Osteocyte (in vitro differentiated cells): Measurements from ENCODE around the gene TRMT10C. TPM values are rescaled to one million over a fixed set of nuclear protein-coding genes. Genes with fewer than 3 reads are reported as not detected.
"Not testable (repeated sequence)": the region's sequence is repeated elsewhere in the genome, so short reads cannot be mapped to it uniquely, and the experiment has no call there.

Experiments used
- DNase-seq: peaks from one replicate; pipeline ENCODE4 v3.0.0; 2021; ENCODE audit warnings: mixed read lengths; ENCODE audit not compliant: unreplicated experiment; ENCODE audit errors: extremely low spot score
- H3K27ac Mint-ChIP-seq: one replicate; pipeline ENCODE4 v1.8.0; 2021; ENCODE audit warnings: mild to moderate bottlenecking, mixed read lengths; ENCODE audit not compliant: unreplicated experiment
- H3K27me3 Mint-ChIP-seq: one replicate; pipeline ENCODE4 v1.8.0; 2021; ENCODE audit warnings: mixed read lengths; ENCODE audit not compliant: unreplicated experiment
- H3K36me3 Mint-ChIP-seq: one replicate; pipeline ENCODE4 v1.8.0; 2021; ENCODE audit warnings: mixed read lengths; ENCODE audit not compliant: unreplicated experiment
- H3K4me1 Mint-ChIP-seq: one replicate; pipeline ENCODE4 v1.8.0; 2021; ENCODE audit warnings: mixed read lengths; ENCODE audit not compliant: unreplicated experiment
- H3K4me3 Mint-ChIP-seq: one replicate; pipeline ENCODE4 v1.8.0; 2021; ENCODE audit warnings: mild to moderate bottlenecking, moderate library complexity, mixed read lengths; ENCODE audit not compliant: unreplicated experiment
- H3K9me3 Mint-ChIP-seq: one replicate; pipeline ENCODE4 v1.8.0; 2021; ENCODE audit warnings: mixed read lengths; ENCODE audit not compliant: unreplicated experiment
- CTCF ChIP-seq: fragments of 200-600 bp; sonication (generic); IDR thresholded peaks from 2 replicates; pipeline ENCODE4 v1.5.0; 2021; ENCODE audit warnings: antibody characterized with exemption, mild to moderate bottlenecking, moderate library complexity
- total RNA-seq: library from RNA; stranded (reverse); gene quantifications from 2 replicates; pipeline ENCODE4 v1.2.1, GENCODE V29; 2021

The TRMT10C gene
- total RNA-seq, 1 donor from 2014 or later = 19.7 TPM

- Mint-ChIP-seq H3K4me3 (no peak overlapping the region), H3K27me3 (no peaks in the 10 kb centered on the region), H3K27ac (no peak overlapping the region), H3K9me3 (no peaks in the 10 kb centered on the region), H3K4me1 (peaks cover 38% of the 10 kb centered on the region), H3K36me3 (peaks cover 15% of the 10 kb centered on the region)
- DNase-seq = no peak
- TF ChIP-seq CTCF = no peak
Observed at GRCh38 chr3:101577286-101577685, 15.6 kb downstream of the TRMT10C start.

- DNase-seq = no peak
- H3K27ac Mint-ChIP-seq = no peak overlapping the region
- no peaks in the 10 kb centered on the region for H3K9me3 Mint-ChIP-seq
- H3K36me3 Mint-ChIP-seq = peaks cover 57% of the 10 kb centered on the region
- H3K4me1 Mint-ChIP-seq = no peaks in the 10 kb centered on the region
- H3K4me3 Mint-ChIP-seq = no peak overlapping the region
- TF ChIP-seq CTCF = no peak
- H3K27me3 Mint-ChIP-seq = no peaks in the 10 kb centered on the region
Observed at GRCh38 chr3:101588616-101589015, 26.9 kb downstream of the TRMT10C start.

GRCh38 chr3:101591071-101591470, 29.4 kb downstream of the TRMT10C start:
- H3K27ac Mint-ChIP-seq = no peak overlapping the region
- H3K9me3 Mint-ChIP-seq = no peaks in the 10 kb centered on the region
- DNase-seq = no peak
- TF ChIP-seq CTCF = no peak
- H3K27me3 Mint-ChIP-seq = no peaks in the 10 kb centered on the region
- H3K36me3 Mint-ChIP-seq = peaks cover 54% of the 10 kb centered on the region
- H3K4me1 Mint-ChIP-seq = no peaks in the 10 kb centered on the region
- no peak overlapping the region for H3K4me3 Mint-ChIP-seq

- Mint-ChIP-seq H3K36me3 (peaks cover 8% of the 10 kb centered on the region), H3K9me3 (peaks cover 4% of the 10 kb centered on the region), H3K4me3 (no peak overlapping the region), H3K4me1 (no peaks in the 10 kb centered on the region), H3K27ac (no peak overlapping the region), H3K27me3 (no peaks in the 10 kb centered on the region)
- TF ChIP-seq CTCF = no peak
- DNase-seq = no peak
Observed at GRCh38 chr3:101602731-101603130, 41.1 kb downstream of the TRMT10C start.

- no peak overlapping the region for H3K27ac Mint-ChIP-seq
- H3K9me3 Mint-ChIP-seq = peaks cover 4% of the 10 kb centered on the region
- no peak for DNase-seq
- H3K4me3 Mint-ChIP-seq = no peak overlapping the region
- H3K27me3 Mint-ChIP-seq = no peaks in the 10 kb centered on the region
- H3K4me1 Mint-ChIP-seq = no peaks in the 10 kb centered on the region
- TF ChIP-seq CTCF = no peak
- peaks cover 8% of the 10 kb centered on the region for H3K36me3 Mint-ChIP-seq
Observed at GRCh38 chr3:101603184-101603583, 41.5 kb downstream of the TRMT10C start.

- H3K4me1 Mint-ChIP-seq, H3K36me3 Mint-ChIP-seq, H3K9me3 Mint-ChIP-seq, H3K27ac Mint-ChIP-seq, H3K4me3 Mint-ChIP-seq, H3K27me3 Mint-ChIP-seq, DNase-seq: not testable (repeated sequence)
Observed at GRCh38 chr3:101605398-101605797, 43.7 kb downstream of the TRMT10C start.
